Natural killer cell (primary cell): ENCODE measurements around the gene CCDC8. TPM values are rescaled to one million over a fixed set of nuclear protein-coding genes. Genes with fewer than 3 reads are reported as not detected.

Source experiments
- ATAC-seq, 3 donors: fragments of 150-1000 bp in 2 of 3; fragments of 200-7000 bp in 1 of 3; cut with Tn5 transposase; 1 replicate in 1 of 3; 2 replicates in 2 of 3; pipeline ENCODE4 v1.10.0; 2021; ENCODE audit warnings: mild to moderate bottlenecking in 2 of 3, moderate library complexity in 2 of 3
- DNase-seq, 2 donors: peaks; one replicate each; pipeline versions ENCODE4 v3.0.0 to v3.0.0-alpha.2; 2013 to 2021; ENCODE audit warnings: mixed read lengths in 1 of 2
- H3K27ac ChIP-seq: one replicate; pipeline ENCODE4 v1.5.1; 2013; ENCODE audit warnings: mild to moderate bottlenecking, low read length
- H3K27me3 ChIP-seq: one replicate; pipeline ENCODE4 v1.6.1; 2013; ENCODE audit warnings: low read length; ENCODE audit not compliant: control insufficient read depth, insufficient read depth
- H3K36me3 ChIP-seq: one replicate; pipeline ENCODE4 v1.6.1; 2013; ENCODE audit warnings: low read length; ENCODE audit not compliant: control insufficient read depth, insufficient read depth
- H3K4me1 ChIP-seq: one replicate; pipeline ENCODE4 v1.6.1; 2013; ENCODE audit warnings: low read length; ENCODE audit not compliant: control insufficient read depth, insufficient read depth
- H3K4me3 ChIP-seq: one replicate; pipeline ENCODE4 v1.5.1; 2013; ENCODE audit warnings: low read length
- H3K9me3 ChIP-seq: one replicate; pipeline ENCODE4 v1.6.1; 2013; ENCODE audit warnings: low read length; ENCODE audit not compliant: control insufficient read depth, insufficient read depth
- H3K27ac Mint-ChIP-seq, 2 donors: one replicate each; pipeline ENCODE4 v1.8.0; 2022; ENCODE audit warnings: mild to moderate bottlenecking in 2 of 2, mixed read lengths in 2 of 2, moderate library complexity in 1 of 2
- H3K27me3 Mint-ChIP-seq, 2 donors: one replicate each; pipeline ENCODE4 v1.8.0; 2022; ENCODE audit warnings: low read depth in 2 of 2, mixed read lengths in 2 of 2
- H3K36me3 Mint-ChIP-seq: one replicate; pipeline ENCODE4 v1.8.0; 2022; ENCODE audit warnings: mixed read lengths
- H3K4me1 Mint-ChIP-seq, 2 donors: one replicate each; pipeline ENCODE4 v1.8.0; 2022; ENCODE audit warnings: mixed read lengths in 2 of 2
- H3K4me3 Mint-ChIP-seq: one replicate; pipeline ENCODE4 v1.8.0; 2022; ENCODE audit warnings: mild to moderate bottlenecking, moderate library complexity, mixed read lengths
- H3K9me3 Mint-ChIP-seq, 2 donors: one replicate each; pipeline ENCODE4 v1.8.0; 2022; ENCODE audit warnings: mixed read lengths in 2 of 2
- CTCF ChIP-seq: fragments of 200-600 bp; IDR thresholded peaks from one replicate; pipeline ENCODE4 v1.8.0; 2022; ENCODE audit warnings: antibody characterized with exemption
- WGBS: methylation state at CpG from one replicate; pipeline ENCODE4 v1.1.7; 2013; ENCODE audit warnings: missing lambda C conversion rate; ENCODE audit not compliant: insufficient coverage; 5-methylcytosine and 5-hydroxymethylcytosine counted together
- intact Hi-C: fragments of 100-400 bp; cut with micrococcal nuclease; formaldehyde crosslinking; loops from one replicate; pipeline ENCODE4 v1.14.2; 2022
- total RNA-seq, 4 donors: library from RNA; stranded (reverse); fragments of 120-200 nt in 1 of 4; gene quantifications; one replicate each; pipeline versions ENCODE4 v1.2.3 to v1.2.4, GENCODE V29; 2013 to 2022

The CCDC8 gene
- total RNA-seq, 3 donors from 2014 or later (not counting 1 experiment from before 2014, with no cell fraction given), result not detected

GRCh38 chr19:46391296-46392251 is 21.8 kb downstream of the CCDC8 start:
- H3K36me3 Mint-ChIP-seq, result no peaks in the 10 kb centered on the region

GRCh38 chr19:46390866-46391265 is 22.5 kb downstream of the CCDC8 start:
- 97% methylated on average over 18 of the region's 18 CpGs for WGBS
- peaks cover 6 to 8% of the 10 kb centered on the region in 2 donors for H3K4me1 Mint-ChIP-seq
- H3K27me3 Mint-ChIP-seq, result no peaks in the 10 kb centered on the region
- Histone ChIP-seq H3K4me3 (no peak overlapping the region), H3K4me1 (peaks cover 4% of the 10 kb centered on the region), H3K27ac (no peak overlapping the region), H3K36me3 (peaks cover 63% of the 10 kb centered on the region), H3K27me3 (no peaks in the 10 kb centered on the region), H3K9me3 (no peaks in the 10 kb centered on the region)
- DNase-seq (no peak), ATAC-seq (no peak)
- no peak overlapping the region for H3K27ac Mint-ChIP-seq
- H3K4me3 Mint-ChIP-seq, result no peak overlapping the region
- TF ChIP-seq CTCF, result no peak
- H3K36me3 Mint-ChIP-seq, result no peaks in the 10 kb centered on the region
- intact Hi-C loops, result no loop called here
- H3K9me3 Mint-ChIP-seq, result no peaks in the 10 kb centered on the region

More at GRCh38 chr19:46391296-46392251, 21.8 kb downstream of the CCDC8 start:
- intact Hi-C loops, result no loop called here
- no peaks in the 10 kb centered on the region for H3K27me3 Mint-ChIP-seq
- no peak overlapping the region for H3K4me3 Mint-ChIP-seq
- H3K9me3 Mint-ChIP-seq, result no peaks in the 10 kb centered on the region
- DNase-seq (no peak), ATAC-seq (no peak)
- no peak for TF ChIP-seq CTCF
- Histone ChIP-seq H3K27ac (no peak overlapping the region), H3K27me3 (no peaks in the 10 kb centered on the region), H3K4me3 (no peak overlapping the region), H3K36me3 (peaks cover 57% of the 10 kb centered on the region), H3K4me1 (peaks cover 4% of the 10 kb centered on the region), H3K9me3 (no peaks in the 10 kb centered on the region)
- 96% methylated on average over 33 of the region's 33 CpGs for whole genome bisulfite sequencing
- no peak overlapping the region for H3K27ac Mint-ChIP-seq
- H3K4me1 Mint-ChIP-seq, result peaks cover 5 to 6% of the 10 kb centered on the region in 2 donors

GRCh38 chr19:46390121-46390858 is 23.1 kb downstream of the CCDC8 start:
- no peak overlapping the region for H3K4me3 Mint-ChIP-seq
- Histone ChIP-seq H3K36me3 (peaks cover 63% of the 10 kb centered on the region), H3K27me3 (no peaks in the 10 kb centered on the region), H3K27ac (no peak overlapping the region), H3K9me3 (no peaks in the 10 kb centered on the region), H3K4me3 (no peak overlapping the region), H3K4me1 (peaks cover 3% of the 10 kb centered on the region)
- peaks cover under 1 to 10% of the 10 kb centered on the region in 2 donors for H3K4me1 Mint-ChIP-seq
- H3K9me3 Mint-ChIP-seq, result no peaks in the 10 kb centered on the region
- no peaks in the 10 kb centered on the region for H3K27me3 Mint-ChIP-seq
- intact Hi-C loops, result no loop called here
- peak overlapping the region in 1 of 2 donors; percentile 56 for H3K27ac Mint-ChIP-seq
- no peaks in the 10 kb centered on the region for H3K36me3 Mint-ChIP-seq
- ATAC-seq (peak in 1 of 3 donors; percentile 39), DNase-seq (no peak)
- 96% methylated on average over 13 of the region's 16 CpGs for WGBS
- TF ChIP-seq CTCF, result no peak
